NCI-H1417 treated with DMSO at 0.1 percent for 48 hours (cell line): Measurements from ENCODE around the gene CLCF1.

Experiments used
- DNase-seq: peaks from one replicate; lab custom pipeline; 2025; lab: John Stamatoyannopoulos, UW

CLCF1 gene

DNA sequence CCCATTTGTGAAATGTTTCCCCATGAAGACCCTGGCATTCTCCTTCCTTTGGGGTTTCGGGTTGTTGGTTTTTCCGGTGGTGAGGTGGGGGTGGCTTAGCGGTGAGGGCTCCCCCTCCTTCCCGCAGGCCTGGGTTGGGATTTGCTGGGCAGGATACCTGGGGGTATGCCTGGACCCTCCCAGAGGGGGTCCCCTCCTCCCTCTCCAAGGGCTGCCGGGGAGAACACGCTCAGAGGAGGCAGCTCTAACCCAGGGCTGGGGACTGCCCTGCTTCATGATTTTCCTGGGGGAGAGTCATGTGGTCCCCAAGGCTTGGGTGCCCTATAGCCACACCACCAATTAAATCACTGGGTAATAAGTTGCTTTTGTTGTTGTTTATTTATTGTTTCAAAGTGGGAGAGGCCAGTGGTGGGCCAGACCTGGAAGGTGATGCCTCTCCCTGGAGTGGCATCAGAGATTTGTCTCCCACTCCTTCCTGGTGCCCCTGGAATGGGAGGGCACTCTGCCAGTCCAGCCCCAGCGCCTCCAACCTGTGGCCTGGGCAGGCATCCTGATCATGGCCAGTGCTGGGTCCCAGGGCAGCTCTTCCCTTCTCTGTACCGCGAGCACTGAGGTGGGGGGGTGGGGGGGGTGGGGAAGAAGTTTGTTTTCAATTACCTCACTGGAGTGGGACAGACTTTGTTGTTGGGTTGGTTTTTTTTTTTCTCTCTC lies 1.3 kb upstream of the CLCF1 start:
- DNase-seq: no peak

DNA sequence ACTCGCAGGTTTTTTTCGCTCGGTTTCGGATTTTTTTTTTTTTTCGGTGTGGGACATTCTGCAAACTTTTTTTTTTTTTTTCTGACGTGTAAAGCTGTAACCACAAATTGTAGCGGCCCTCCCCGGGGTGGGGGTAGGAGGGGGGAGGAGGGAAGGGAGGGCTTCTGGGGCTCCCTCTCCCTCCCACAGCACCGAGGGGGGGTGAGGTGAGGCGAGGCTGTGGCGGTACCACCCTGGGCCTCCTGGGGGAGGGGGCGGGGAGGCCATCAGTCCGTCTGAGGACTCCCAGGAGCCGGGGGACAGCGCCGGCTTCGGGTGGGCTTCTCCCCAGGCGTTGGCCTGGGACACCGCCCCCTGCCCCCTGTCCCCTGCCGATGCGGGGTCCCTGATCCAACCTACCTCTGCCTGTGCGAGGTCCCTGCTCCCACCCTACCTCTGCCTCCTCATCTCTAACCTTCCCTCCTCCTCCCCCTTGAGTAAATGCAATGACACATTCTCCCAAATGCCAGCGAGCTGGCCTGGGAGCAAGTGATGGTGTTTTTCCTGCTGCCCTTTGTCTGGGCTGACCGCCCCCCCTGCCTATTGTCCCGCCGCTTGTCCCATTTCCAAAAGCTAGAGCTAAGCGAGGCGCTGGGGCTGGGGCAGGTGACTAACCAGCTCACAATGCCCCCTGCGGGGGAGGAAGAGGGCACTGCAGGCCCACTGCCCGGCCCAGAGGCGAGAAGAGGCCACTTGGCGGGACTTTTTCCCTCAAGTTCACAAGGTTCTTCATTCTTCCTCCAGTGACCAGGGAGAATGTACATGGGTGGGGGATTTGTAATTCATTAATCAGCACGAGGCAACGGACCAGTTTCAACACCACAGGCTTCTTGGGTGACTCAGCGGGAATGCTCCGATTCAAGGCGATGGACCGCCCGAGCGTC lies 511 bp upstream of the CLCF1 start:
- DNase-seq: no peak

DNA sequence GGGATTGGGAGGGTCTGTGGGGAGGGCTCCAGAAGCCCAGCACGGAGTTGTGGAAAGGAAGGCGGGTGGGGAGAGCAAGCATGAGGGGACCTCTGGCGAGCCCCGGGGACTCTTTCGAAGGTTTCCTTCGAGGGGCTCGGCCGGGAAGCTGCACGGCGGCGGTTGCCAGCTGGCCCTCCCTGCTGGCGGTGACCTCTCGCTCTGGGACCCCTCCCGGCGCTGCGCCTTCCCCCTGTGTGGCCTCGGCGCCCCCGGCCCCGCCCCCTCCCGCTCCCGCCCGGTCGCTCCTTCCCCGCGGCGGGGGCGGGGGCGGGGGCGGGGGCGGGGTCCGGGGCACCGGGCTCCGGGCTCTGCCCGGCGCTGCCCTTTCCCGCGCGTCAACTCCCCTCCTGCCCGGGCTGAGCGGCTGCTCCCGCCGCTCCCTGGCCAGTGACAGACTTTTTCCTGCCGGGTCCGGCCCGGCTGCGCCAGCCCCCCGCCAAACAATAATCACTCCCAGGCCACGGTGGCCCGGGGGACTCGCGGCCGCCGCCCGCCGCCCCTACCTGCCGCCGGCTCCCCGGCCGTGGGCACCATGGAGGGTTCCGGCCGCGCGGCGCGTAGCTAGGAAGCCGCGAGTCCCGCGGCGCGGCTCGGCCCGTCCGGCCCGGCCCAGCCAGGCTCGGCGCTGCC lies 941 bp downstream of the CLCF1 start:
- no peak for DNase-seq

DNA sequence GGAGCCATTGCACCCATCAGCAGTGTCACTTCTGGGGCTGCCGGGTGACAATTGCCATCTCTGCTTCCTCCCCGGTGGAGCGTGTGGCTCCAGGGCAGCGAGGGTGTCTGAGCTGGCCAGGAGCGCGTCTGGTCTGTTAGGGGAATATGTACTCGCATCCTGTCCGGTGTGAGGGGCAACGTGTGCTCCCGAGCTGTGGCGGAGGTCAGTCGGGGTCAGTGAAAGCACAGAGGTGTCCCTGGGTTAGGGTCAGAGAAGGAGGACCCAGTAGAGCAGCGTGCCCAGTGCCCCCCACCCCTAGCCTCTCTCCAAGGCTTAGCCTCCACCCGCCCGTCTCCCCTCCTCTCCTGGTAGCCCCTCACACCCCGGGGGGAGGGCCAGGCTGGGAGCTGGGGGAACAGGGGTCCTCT lies 1.5 kb downstream of the CLCF1 start:
- no peak for DNase-seq

DNA sequence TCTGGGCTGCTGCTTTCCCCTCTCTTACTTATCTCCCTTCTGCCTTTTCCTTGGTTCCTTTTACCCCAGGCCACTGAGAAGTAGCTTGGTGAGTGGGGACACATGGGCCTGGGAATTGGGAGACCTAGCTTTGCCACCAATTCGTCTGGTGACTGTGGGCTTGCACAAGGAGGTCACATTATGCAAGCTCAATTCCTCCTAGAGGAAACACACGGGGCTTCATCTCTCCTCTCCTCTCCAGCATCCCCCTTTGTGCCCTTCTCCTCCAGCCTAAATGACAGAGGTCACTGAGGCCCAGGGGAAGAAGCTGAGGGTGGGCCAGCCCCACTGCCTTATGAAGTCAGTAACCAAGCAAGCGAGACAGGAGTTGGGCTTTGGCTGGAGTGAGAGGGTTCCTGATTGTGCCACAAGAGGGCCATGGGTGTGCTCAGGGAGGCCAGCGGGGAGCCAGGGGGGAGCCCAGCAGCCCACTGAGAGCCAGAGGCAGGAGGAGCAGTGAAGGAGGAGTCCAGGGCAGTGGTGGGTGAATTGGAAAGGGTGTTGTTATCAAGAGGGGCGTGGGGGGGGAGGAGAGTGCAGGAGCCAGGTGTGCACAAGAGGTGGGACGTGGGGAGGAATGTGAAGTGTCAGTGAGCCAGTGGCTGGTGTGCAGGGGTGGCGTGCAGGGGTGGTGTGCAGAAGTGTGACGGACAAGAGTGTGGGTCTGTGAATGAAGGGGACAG lies 2.0 kb downstream of the CLCF1 start:
- DNase-seq: no peak

DNA sequence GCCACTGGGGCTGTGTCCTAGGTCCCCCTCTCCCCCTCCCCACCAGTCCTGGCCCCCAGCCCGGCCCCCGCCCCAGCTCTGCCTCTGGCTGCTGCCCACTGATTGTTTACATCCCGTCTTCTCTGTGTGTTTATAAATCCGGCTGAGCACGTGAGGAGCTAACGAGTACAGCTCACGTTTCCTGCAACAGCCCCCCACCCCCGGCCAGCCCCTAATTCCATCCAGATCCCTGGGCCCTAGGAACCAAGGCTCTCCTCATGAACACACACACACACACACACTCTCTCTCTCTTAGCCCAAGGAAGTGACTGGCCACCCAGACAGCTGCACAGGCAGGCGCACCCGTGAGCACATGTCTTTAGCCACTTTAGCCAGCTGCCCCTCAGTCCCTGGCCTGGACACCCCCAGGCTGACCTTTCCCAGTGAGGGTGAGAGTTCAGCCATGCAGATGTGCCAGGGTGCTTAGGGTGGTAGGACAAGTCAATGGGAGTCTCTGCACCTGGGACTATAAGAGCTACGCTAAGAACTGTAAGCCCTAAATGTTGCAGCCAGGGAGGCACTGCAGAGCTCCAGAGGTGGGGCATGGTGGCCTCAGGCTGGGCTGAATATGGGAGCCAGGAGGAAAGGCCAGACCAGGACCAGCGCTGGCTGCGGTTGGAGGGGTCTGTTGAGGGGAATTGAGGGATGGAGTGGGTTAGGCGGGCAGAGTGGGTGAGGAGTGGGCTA lies 2.9 kb downstream of the CLCF1 start:
- DNase-seq: no peak

- no peak for DNase-seq
These were observed 3.6 kb downstream of the CLCF1 start for GRCh38 chr11:67369801-67370284.

- DNase-seq: no peak
These were observed 4.1 kb downstream of the CLCF1 start for GRCh38 chr11:67369275-67369674.

GRCh38 chr11:67368621-67369020 lies 4.8 kb downstream of the CLCF1 start:
- no peak for DNase-seq

GRCh38 chr11:67367761-67368227 lies 5.6 kb downstream of the CLCF1 start:
- DNase-seq: no peak

DNA sequence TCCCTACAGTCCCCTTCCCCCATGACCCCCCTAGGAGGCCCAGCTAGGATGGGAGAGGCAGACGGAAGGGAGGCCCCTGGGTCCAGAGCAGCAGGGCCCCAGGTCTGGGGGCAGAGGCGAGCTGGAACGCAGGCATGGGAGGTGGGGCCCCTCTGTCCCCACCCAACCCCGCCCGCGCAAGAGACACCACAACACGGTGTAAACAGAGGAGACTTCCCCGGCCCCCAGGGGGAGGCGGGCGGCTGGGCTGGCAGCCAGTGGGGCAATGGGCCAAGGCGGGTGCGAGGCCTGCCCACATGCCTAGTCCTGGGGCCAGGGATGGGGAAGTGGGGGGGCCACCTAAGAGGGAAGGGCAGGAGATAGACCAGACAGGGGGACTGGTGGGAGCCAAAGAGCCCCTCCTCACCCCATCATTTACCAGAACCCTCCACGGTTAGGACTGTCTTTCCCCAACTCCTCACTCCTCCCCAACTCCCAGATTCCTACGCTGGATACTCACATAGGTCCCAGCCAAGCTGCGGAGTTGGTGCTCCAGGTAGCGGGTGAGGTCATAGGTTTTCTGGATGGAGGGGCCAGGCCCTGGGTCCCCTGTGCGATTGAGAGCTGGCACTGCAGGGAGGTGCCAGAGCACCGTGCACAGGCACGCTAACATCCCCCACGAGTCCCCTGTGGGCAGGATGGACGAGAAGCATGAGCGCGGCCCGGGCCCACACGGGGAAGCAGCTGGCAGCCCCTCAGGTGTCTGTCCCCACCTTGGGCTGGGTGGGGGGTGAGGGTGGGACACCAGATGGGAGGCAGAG lies 6.2 kb downstream of the CLCF1 start:
- DNase-seq: no peak

DNA sequence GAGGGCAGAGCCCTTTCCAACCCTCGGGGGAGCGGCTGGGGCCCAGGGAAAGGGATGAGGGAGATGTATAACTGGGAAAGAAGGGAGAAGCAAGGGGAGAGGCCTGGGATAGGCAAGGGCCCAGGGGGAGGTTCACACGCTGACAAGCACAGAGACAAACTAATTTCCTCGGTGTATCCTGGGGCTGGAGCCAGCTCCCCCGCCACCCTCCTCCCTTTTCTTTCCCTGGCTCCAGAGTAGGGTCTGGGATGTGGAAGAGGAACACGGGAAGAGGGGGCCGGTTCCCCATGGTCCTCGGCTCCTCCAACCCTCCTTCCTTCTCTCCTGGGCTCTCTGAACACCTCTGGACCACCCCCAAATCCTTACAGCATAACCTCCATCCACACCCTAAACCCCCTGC lies 6.9 kb downstream of the CLCF1 start:
- DNase-seq: no peak

DNA sequence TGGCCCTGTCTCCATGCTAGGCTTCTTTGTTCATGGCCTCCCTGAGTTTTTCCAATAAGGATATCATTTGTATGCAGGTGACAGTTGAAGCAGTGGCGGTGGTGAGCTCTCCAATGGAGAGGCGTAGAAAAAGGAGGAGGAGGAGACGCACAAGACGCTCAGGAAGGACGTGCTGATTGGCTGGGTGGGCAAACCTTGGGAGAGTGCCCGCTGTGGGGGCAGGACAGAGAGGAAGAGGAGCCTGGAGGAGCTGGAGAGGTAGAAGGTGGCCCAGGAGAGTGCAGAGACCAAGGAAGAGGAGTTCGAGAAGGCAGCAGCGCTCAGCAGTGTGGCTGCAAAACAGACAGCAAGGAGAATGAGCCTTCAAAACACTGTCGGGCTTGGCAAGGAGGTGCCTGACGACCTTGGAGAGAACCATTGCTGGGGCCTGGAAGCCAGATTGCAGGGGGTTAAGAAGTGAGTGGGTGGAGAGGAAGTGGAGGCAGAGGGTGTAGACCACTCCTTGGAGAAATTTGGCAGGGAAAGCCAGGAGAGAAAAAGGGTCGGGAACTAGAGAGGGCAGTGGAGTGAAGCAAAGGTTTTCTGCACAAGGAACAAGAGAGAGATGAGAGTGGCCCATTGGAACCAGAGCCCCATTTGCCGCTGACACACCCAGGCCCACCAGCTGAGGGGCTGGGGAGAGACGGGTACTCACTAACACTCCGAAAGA lies 7.5 kb downstream of the CLCF1 start:
- DNase-seq: no peak

DNA sequence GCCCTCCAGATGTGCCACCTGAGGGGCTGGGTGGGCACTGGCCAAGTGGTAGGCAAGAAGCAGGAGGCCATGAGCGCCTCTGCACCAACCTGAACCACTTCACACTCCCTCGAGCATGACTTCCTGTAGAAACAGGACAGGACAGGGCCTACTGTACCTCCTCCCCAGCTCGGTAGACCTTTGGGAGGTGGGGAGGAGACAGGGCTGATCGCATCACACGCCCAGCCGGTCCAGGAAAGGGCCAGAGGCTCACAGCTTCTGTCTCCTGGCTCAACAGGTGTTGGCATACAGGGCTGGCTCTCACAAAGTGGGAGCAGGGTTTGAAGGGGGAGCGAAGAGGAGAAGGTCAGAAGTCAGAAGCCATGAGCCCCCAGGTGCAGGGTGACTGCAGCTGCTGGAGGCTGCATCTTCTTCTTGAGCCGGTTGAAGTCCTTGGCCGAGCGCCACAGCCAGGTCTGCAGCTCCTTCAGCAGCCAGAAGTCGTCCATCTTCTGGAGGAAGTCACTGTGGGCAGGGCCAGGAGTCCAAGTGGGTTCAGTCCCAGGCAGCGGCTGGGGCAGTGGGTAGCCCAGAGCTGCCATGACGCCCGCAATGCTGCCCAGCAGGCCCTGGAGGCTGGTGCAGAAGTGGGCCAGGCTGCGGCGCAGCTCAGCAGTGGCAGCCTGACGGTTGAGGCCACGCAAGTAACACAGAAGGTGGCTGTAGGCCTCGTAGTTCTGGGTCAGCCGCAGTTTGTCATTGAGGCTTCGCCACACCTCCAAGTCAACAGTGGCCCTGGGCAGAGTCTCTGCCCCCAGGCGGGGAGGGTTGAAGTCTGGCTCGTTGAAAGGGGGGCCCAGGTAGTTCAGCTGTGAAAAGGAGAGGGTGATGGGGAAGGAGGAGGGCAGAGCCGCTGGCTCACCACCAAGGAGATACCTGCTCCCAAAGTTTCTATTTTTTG lies 8.3 kb downstream of the CLCF1 start:
- no peak for DNase-seq

DNA sequence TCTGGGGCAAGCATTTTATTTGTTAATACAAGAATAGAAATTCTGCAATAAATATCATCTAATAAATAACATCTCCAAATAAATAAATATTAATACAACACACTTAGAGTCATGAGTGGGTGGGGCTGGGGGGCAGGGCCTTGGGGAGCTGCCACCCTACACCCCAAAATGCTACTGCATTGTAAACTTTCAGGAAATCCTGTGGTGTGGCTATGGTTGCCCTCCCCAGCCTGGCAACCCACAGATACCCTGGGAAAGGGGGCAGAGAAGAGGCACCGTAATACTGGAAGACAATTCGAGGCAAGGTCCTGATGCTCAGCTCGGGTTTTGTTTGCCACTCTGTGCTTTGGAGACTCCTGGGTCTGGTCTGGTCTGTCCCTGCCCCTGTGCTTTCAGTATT lies 9.2 kb downstream of the CLCF1 start:
- no peak for DNase-seq

DNA sequence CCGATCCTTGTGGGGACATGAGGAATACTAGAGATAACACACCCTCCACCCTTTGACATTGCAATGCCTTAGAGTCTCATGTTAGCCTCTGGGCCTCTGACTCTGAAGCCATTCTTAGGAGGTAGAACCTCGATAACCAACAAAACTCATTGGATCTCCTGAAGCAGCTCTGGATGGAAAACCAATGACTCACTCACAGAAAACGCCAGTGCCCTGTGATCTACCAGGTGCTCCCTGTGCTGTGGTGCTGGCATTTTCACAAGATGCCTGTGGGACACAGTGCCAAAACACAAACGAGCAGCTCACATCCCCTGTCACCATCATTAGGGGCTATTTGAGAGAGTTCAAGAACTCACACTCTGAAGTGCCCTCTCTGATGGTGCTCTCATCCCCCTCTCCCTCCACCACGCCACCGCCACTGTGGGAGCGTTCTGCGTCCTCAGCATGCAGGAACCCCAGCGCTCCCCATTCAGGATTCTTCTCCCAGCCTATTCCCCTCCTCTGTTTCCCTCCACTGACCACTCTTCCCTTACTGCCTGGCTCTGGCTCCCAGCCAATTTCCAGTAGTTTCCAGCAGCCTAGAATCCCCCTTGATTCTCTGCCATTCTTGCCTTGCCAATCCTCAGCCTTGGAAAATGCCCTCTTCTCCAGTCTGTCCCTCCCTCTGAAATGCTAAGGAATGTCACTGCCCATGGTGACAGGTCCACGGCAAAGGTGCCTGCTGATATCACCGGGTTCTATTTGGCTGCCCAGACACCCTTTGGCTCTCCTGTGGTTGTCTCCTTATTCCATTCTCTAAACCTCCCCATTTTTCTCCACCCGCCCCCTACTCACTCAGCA lies 15.3 kb downstream of the CLCF1 start:
- no peak for DNase-seq

GRCh38 chr11:67356864-67357561 lies 16.4 kb downstream of the CLCF1 start:
- DNase-seq: no peak
